ENCODE measurements around the gene ANGEL1. TPM values are rescaled to one million over a fixed set of nuclear protein-coding genes. Genes with fewer than 3 reads are reported as not detected.

ANGEL1 gene, protein sequence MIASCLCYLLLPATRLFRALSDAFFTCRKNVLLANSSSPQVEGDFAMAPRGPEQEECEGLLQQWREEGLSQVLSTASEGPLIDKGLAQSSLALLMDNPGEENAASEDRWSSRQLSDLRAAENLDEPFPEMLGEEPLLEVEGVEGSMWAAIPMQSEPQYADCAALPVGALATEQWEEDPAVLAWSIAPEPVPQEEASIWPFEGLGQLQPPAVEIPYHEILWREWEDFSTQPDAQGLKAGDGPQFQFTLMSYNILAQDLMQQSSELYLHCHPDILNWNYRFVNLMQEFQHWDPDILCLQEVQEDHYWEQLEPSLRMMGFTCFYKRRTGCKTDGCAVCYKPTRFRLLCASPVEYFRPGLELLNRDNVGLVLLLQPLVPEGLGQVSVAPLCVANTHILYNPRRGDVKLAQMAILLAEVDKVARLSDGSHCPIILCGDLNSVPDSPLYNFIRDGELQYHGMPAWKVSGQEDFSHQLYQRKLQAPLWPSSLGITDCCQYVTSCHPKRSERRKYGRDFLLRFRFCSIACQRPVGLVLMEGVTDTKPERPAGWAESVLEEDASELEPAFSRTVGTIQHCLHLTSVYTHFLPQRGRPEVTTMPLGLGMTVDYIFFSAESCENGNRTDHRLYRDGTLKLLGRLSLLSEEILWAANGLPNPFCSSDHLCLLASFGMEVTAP
- total RNA-seq (10 to 100 TPM in 8 of 9 donors, 1 to 10 TPM in 1; 9.3 to 16.3 (median 13.8) TPM), polyA plus RNA-seq (10 to 100 TPM in 1 of 2 donors, 1 to 10 TPM in 1; 9.5 to 10.7 TPM)
- long read RNA-seq, donor 1, full-length matches to known transcripts, result 2 of 7 reads
- long read RNA-seq, donor 1, partial matches to known transcripts, result 1 of 7 reads
- long read RNA-seq, donor 1, other reads (novel, unspliced or antisense), result 4 of 7 reads
- long read RNA-seq, donor 2, full-length matches to known transcripts, result 14 of 27 reads
- long read RNA-seq, donor 2, partial matches to known transcripts, result 1 of 27 reads
- long read RNA-seq, donor 2, other reads (novel, unspliced or antisense), result 12 of 27 reads
- long read RNA-seq, donor 3, full-length matches to known transcripts, result 4 of 8 reads
- long read RNA-seq, donor 3, partial matches to known transcripts, result 0 of 8 reads
- long read RNA-seq, donor 3, other reads (novel, unspliced or antisense), result 4 of 8 reads

- TF ChIP-seq CTCF (IDR thresholded peaks at IDR 0.05), result no peak
- TF ChIP-seq POLR2A (IDR thresholded peaks at IDR 0.05), result peak in 1 of 2 donors; percentile 91
- DNase-seq, result peak; percentile 95 to 98 (median 97)
- Histone ChIP-seq H3K4me3 (peak within 1 kb of the TSS; percentile 62 to 96 (median 80)), H3K9me3 (no peaks in the 10 kb centered on the region), H3K27ac (peak within 1 kb of the TSS; percentile 79 to 96 (median 90)), H3K27me3 (no peaks in the 10 kb centered on the region), H3K36me3 (peaks cover 0 to 25% (median 17%) of the 10 kb centered on the region in 9 donors), H3K4me1 (peaks cover 0 to 37% (median 22%) of the 10 kb centered on the region in 12 donors)
- intact Hi-C loops (cut with DNase I), result no loop called here
- ATAC-seq, result peak; percentile 85 to 94 (median 92)
- WGBS, 4 donors, result 4 to 10% (median 7%) methylated on average over 31 to 69 of the region's 69 CpGs
These were observed at the start of gene ANGEL1 for GRCh38 chr14:76812422-76813383. ANGEL1 (minus strand) TSS chr14:76812882; CDS start chr14:76812827, 55 bp downstream.

DNA sequence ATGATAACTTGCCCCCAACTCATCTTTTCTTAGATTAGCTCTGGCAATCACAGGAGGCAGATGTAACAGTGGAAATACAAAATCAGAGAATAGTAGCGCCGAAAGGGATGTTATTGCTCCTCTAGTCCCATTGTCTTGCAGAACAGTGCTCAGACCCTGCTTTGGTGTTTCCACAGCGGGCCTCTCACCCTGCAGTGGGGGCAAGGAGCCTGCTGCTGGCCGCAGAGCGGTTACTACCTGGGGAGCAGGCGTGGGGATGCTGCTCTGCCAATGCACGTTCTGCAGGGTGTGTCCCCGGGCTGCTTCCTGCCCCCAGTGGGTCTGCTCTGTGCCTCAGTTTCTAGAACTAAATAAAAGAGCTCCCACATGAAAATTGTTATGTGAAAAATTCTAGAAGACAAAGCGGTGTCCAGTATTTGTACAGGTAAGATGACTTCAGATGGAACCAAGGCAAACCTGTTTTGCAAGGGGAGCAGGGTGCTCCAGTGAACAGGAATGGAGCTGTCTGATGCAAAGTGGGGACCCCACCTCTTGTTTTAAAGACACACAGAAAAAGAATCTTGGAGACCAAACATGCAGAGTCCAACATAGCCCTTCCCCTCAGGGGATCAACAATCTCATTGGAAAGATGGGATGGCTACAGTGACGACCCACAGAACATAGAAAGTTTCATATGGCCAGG, 49.0 kb upstream of the ANGEL1 start:
- intact Hi-C loops (cut with DNase I), result loop anchor here in 3 of 10 donors (2.0 to 10.0 kb wide), 2 partner anchors 17 to 147 kb away; no protein-coding TSS in a partner anchor

More for the DNA sequence above, 49.0 kb upstream of the ANGEL1 start:
- Histone ChIP-seq H3K4me1 (peaks cover 0 to 39% (median 22%) of the 10 kb centered on the region in 12 donors), H3K27ac (peak overlapping the region in 4 of 12 donors; percentile 18 to 46 (median 36)), H3K4me3 (peak overlapping the region in 1 of 12 donors; percentile 50), H3K9me3 (no peaks in the 10 kb centered on the region), H3K36me3 (no peaks in the 10 kb centered on the region), H3K27me3 (no peaks in the 10 kb centered on the region)
- TF ChIP-seq POLR2A (IDR thresholded peaks at IDR 0.05), result no peak
- no peak for TF ChIP-seq CTCF (IDR thresholded peaks at IDR 0.05)
- 67 to 74% (median 68%) methylated on average over 10 of the region's 10 CpGs for WGBS, 4 donors
- DNase-seq (no peak), ATAC-seq (no peak)

Measured in heart left ventricle (tissue), 16 donors.